ENCODE results near the gene DNPH1.

DNPH1 gene

DNA sequence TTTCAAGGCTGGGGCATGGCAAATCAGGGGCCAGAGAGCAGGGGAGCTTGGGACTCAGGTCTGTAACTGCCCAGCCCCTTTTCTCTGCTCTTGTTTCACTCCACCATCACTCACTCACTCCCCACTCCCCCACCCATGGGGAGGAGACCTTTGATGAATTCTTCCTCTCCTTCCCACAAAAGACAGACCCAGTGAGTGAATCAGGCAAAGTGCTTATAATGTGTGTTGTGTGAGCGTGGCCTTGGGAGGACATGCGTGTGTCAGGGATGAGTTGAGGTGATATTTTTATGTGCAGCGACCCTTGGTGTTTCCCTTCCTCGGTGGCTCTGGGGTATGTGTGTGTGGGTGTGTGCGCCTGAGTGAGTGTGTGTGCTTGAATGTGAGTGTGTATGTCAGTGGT, 48.3 kb downstream of the DNPH1 start:
- no peak for DNase-seq

DNA sequence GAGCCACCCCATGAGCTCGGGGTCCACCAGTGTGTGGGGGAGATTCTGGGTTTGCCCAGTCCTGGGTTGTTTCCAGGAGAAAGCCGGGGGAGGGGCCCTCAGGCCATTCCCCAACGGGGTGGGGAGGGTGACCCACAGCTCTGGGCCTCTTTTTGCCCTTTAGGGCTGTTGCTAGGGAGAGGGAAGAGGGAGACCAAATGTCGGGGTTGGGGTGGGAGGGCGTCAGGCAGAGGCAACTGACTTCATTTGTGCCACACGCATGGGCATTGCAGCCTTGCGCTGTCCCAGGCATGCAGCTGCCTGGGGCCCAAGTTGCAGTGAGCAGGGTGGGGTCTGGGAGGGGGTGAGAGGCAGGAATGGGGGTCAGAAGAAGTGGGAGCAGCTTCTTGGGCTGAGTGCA, 49.2 kb downstream of the DNPH1 start:
- no peak for DNase-seq

DNA sequence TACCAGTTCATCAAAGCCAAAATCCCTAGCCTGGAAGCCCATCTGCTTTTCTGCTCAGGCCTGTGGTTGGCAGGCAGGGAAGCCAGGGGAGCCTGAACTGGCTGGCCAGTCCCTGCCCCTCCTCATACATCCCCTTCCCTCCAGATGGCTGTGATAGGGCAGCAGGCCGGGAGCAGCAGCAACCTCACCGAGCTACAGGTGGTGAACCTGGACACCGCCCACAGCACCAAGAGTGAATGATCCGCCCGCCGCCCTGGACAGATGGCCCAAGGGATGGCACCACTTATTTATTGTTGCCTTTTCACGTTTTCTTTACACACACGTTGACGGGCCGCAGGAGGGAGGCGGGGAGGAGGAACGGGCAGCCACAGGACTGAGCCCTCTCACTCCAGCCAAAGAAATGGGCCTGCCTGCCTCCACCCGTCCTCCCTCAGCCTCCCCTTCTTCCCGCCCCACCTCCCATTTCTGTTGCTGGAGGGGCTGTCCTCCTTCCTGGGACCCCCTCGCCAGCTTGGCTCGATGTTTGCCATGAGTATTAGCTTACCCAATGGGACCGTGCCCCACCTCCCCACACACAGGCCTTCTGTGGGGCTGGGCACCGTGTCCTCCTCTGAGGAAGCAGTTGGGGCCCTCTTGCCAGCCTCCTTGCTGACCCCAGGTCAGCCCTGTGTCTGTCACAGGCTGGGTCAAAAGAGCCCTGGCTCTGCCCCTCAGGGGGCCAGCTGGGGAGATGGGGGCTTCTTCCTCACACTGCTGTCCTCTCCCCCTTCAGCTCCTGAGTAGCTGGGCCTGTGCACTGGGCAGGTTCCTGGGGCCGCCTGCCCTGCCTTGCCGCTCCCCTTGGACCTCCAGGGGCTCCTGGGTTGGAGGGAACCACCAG, 50.1 kb downstream of the DNPH1 start:
- DNase-seq, result no peak

DNA sequence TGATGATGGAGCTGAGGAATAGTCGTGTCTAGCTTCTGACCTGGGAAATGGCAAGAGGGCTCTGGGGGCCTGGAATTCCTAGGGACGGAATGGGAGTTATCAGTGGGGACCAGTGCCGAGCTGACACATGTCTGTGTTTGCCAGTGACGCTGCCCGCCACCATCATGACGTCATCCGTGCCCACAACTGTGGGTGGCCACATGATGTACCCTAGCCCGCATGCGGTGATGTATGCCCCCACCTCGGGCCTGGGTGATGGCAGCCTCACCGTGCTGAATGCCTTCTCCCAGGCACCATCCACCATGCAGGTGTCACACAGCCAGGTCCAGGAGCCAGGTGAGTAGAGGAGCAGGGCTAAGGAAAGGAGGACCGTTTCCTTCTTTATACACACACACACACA, 51.1 kb downstream of the DNPH1 start:
- no peak for DNase-seq

DNA sequence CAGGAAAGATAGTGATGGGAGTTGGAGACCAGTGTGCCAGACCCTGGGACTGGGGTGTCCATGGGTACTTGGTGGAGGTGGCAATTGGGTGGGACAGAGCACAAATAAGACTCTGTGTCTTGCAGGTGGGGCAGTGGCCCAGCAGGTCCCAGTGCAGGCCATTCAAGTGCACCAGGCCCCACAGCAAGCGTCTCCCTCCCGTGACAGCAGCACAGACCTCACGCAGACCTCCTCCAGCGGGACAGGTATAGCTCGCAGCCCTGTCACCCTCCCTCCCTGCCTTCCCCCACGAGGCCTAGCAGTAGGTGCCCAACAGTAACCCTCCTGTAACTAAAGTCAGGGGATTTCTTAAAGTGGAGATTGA, 52.9 kb downstream of the DNPH1 start:
- no peak for DNase-seq

DNA sequence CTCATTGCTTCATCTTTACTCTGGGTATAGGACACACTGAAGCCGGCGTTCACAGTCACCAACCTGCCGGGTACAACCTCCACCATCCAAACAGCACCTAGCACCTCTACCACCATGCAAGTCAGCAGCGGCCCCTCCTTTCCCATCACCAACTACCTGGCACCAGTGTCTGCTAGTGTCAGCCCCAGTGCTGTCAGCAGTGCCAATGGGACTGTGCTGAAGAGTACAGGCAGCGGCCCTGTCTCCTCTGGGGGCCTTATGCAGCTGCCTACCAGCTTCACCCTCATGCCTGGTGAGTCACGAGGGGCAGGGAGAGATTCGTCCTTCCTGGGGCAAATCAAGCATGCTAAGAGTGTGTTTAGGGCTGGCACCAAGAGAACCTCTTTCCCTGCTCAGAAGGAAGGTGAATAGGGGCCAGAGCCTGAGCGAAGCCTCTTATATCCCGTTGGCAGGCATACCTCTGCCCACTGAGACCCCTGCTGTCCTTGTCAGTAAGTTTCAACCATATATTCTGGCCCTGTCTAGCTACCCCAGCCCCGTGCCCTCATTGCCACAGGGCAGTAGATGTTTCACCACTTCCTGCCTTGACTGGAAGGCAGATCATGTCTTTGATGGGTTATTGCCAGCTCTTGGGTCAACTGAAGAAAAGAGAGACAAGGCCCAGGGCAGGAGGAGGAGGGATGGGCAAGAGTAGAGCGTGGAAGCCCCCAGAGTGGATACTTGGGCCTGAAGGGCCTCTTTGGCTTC, 53.4 kb downstream of the DNPH1 start:
- no peak for DNase-seq
